Transverse colon (tissue), 4 donors: Measurements from ENCODE around the gene MBP. TPM values are rescaled to one million over a fixed set of nuclear protein-coding genes. Genes with fewer than 3 reads are reported as not detected.

Experiments used
- DNase-seq: peaks from one replicate; pipeline ENCODE4 v3.0.0-alpha.2; 2019
- H3K27ac ChIP-seq, 4 donors: fragments of 200-600 bp; sonication (generic); 2 replicates each; pipeline ENCODE4 v1.5.1; 2016 to 2018; ENCODE audit warnings: inconsistent platforms in 4 of 4
- H3K27me3 ChIP-seq: fragments of 200-600 bp; sonication (generic); 2 replicates; pipeline ENCODE4 v1.5.1; 2017; ENCODE audit warnings: inconsistent platforms
- H3K36me3 ChIP-seq, 4 donors: fragments of 200-600 bp; sonication (generic); 2 replicates each; pipeline ENCODE4 v1.5.1; 2017 to 2019; ENCODE audit warnings: inconsistent platforms in 4 of 4
- H3K4me1 ChIP-seq, 4 donors: fragments of 200-600 bp; sonication (generic); 2 replicates each; pipeline ENCODE4 v1.5.1; 2017 to 2020; ENCODE audit warnings: inconsistent platforms in 4 of 4
- H3K4me3 ChIP-seq, 4 donors: fragments of 200-600 bp; sonication (generic); 1 replicate in 1 of 4; 2 replicates in 3 of 4; pipeline versions ENCODE4 v1.5.1 to v1.6.1; 2017 to 2019; ENCODE audit warnings: inconsistent platforms in 4 of 4
- H3K9me3 ChIP-seq, 2 donors: fragments of 200-600 bp; sonication (generic); 2 replicates each; pipeline ENCODE4 v1.5.1; 2017 to 2019; ENCODE audit warnings: inconsistent platforms in 2 of 2
- CTCF ChIP-seq, 5 experiments: fragments of 200-600 bp in 3 of 5; fragments of 450-650 bp in 2 of 5; sonication (generic) in 3 of 5; IDR thresholded peaks; 1 replicate in 2 of 5; 2 replicates in 3 of 5; pipeline ENCODE4 v1.5.1; 2016 to 2017; ENCODE audit warnings: antibody characterized with exemption in 5 of 5, inconsistent platforms in 3 of 5, mild to moderate bottlenecking in 2 of 5, moderate library complexity in 1 of 5
- EP300 ChIP-seq: sonication (generic); formaldehyde crosslinking; IDR thresholded peaks from one replicate; pipeline ENCODE4 v1.6.1; 2017; ENCODE audit warnings: antibody characterized with exemption, low read depth
- POLR2A ChIP-seq: fragments of 450-650 bp; IDR thresholded peaks from one replicate; pipeline ENCODE4 v1.6.1; 2016; ENCODE audit warnings: antibody characterized with exemption, mild to moderate bottlenecking, moderate library complexity
- POLR2AphosphoS5 ChIP-seq, 3 donors: sonication (generic); formaldehyde crosslinking; IDR thresholded peaks; one replicate each; pipeline ENCODE4 v1.6.1; 2016; ENCODE audit warnings: antibody characterized with exemption in 3 of 3
- whole genome bisulfite sequencing, 2 donors: methylation state at CpG; one replicate each; pipeline ENCODE4 v1.1.5; 2018; ENCODE audit warnings: low coverage in 1 of 2; 5-methylcytosine and 5-hydroxymethylcytosine counted together
- in situ Hi-C, 4 donors: fragments of 200-750 bp; cut with MboI; loops; one replicate each; pipeline versions ENCODE4 v1.15.0 to v1.15.1; 2017; ENCODE audit warnings: low sequenced_read_pairs in 3 of 4, low pct_ligation_motif_present in 1 of 4, low pct_unique_long_range_greater_than_20kb in 1 of 4
- intact Hi-C: fragments of 100-400 bp; cut with DNase I; formaldehyde crosslinking; loops from one replicate; pipeline ENCODE4 v1.15.1; 2023; ENCODE audit warnings: low total_unique reads
- total RNA-seq, 4 donors: library from RNA; depleted of rRNA; stranded (reverse); fragments of >200 nt; gene quantifications; one replicate each; pipeline ENCODE4 v1.1.0, GENCODE V29; 2016

Gene MBP
- total RNA-seq, 4 donors from 2014 or later = 12.7 to 53.4 (median 41.0) TPM

DNA sequence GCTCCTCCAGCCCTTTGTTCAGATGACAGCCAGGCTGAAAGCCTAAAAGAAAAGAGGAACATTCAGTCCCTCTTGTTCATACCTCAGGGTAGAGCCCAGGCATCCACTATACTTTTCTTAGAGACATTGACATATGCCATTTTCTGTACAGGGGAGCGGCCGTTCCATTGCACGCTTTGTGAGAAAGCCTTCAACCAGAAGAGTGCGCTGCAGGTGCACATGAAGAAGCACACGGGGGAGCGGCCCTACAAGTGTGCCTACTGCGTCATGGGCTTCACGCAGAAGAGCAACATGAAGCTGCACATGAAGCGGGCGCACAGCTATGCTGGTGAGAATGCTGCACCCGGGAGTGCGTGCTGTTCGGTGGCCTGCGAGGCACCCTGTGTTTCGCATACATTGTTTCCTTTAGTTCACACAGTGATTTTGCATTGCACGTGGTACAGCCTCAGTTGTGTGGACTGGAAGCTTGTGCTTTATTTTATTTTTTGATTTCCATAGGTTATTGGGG is 172.0 kb downstream of the MBP start:
- H3K4me3 ChIP-seq = no peak overlapping the region
- intact Hi-C loops = no loop called here
- 96 to 100% methylated on average over 1 to 16 of the region's 16 CpGs for WGBS, 2 donors
- H3K36me3 ChIP-seq = peaks cover 0 to 18% (median 4%) of the 10 kb centered on the region in 4 donors
- H3K27ac ChIP-seq = no peak overlapping the region
- H3K9me3 ChIP-seq = no peaks in the 10 kb centered on the region
- DNase-seq = no peak
- H3K27me3 ChIP-seq = no peaks in the 10 kb centered on the region
- in situ Hi-C loops = no loop called here
- no peak for TF ChIP-seq EP300
- TF ChIP-seq CTCF (IDR thresholded peaks at IDR 0.05) = no peak
- no peak for TF ChIP-seq POLR2A
- peaks cover 0 to 3% (median 1%) of the 10 kb centered on the region in 4 donors for H3K4me1 ChIP-seq

DNA sequence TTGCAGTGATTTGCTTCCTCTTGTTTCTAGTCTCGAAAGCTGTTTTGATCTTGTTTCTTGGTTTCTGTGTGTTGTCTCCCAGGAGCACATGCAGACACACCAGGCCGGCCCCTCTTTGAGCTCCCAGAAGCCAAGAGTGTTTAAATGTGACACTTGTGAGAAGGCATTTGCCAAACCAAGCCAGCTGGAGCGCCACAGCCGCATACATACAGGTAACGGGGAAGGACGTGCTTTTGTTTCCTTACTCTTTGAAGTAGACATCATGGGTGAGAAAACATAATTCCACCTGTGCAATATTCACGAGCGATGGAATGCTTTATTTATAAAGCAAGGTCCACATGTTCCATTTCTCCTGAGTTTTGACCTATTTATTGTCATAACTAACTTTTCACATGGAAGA is 173.0 kb downstream of the MBP start:
- no peaks in the 10 kb centered on the region for H3K9me3 ChIP-seq
- in situ Hi-C loops = no loop called here
- intact Hi-C loops = no loop called here
- no peak for DNase-seq
- H3K27me3 ChIP-seq = no peaks in the 10 kb centered on the region
- H3K4me3 ChIP-seq = no peak overlapping the region
- 90 to 95% methylated on average over 3 to 8 of the region's 8 CpGs for WGBS, 2 donors
- H3K27ac ChIP-seq = no peak overlapping the region
- no peaks in the 10 kb centered on the region for H3K4me1 ChIP-seq
- H3K36me3 ChIP-seq = peaks cover 0 to 18% (median 4%) of the 10 kb centered on the region in 4 donors
- no peak for TF ChIP-seq POLR2A
- no peak for TF ChIP-seq POLR2AphosphoS5 (IDR thresholded peaks at IDR 0.05)
- no peak for TF ChIP-seq EP300
- TF ChIP-seq CTCF (IDR thresholded peaks at IDR 0.05) = no peak

DNA sequence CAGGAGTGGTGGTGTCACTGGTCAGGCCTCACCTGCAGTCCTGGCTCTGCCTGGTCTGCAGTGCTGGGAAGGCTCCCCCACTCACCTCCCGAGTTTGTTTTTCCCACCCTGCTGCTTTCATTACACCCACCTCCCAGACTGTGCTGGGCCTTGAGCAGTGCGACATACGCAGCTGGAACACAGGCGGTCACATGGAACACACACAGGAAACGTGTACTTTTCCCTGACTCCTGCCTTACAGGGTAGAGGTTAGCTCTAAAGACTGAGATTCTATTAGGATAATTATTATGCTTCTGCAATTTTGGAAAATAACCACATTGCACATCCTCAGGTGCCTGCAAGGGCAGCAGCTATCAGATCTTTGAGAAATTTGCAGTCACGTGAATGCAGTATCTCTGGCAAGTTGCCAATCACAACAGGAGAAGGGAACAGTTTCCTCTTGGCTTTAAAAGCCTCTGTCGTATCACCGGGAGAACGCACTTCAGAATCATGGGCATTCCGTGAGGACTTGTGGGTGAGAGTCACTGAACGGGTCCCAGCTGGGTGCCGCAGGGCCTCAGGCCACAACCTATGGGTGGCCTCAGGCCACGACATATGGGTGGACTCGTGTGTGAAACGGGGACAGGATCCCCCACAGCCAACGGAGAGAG is 173.8 kb downstream of the MBP start:
- TF ChIP-seq POLR2AphosphoS5 (IDR thresholded peaks at IDR 0.05) (no peak), EP300 (no peak), CTCF (IDR thresholded peaks at IDR 0.05) (no peak), POLR2A (no peak)
- no peaks in the 10 kb centered on the region for H3K27me3 ChIP-seq
- H3K4me3 ChIP-seq = no peak overlapping the region
- intact Hi-C loops = no loop called here
- 50 to 76% methylated on average over 1 to 16 of the region's 16 CpGs for WGBS, 2 donors
- in situ Hi-C loops = no loop called here
- peaks cover 0 to 18% (median 4%) of the 10 kb centered on the region in 4 donors for H3K36me3 ChIP-seq
- H3K9me3 ChIP-seq = no peaks in the 10 kb centered on the region
- H3K27ac ChIP-seq = no peak overlapping the region
- DNase-seq = no peak
- H3K4me1 ChIP-seq = peaks cover 0 to 2% (median 1%) of the 10 kb centered on the region in 4 donors

GRCh38 chr18:76957384-76958355 is 174.9 kb downstream of the MBP start:
- WGBS, 2 donors = 86 to 91% methylated on average over 2 to 17 of the region's 18 CpGs
- no peak for DNase-seq
- Histone ChIP-seq H3K9me3 (no peaks in the 10 kb centered on the region), H3K4me3 (no peak overlapping the region), H3K4me1 (peaks cover 0 to 12% (median 10%) of the 10 kb centered on the region in 4 donors), H3K27me3 (no peaks in the 10 kb centered on the region), H3K36me3 (peaks cover 0 to 17% (median 4%) of the 10 kb centered on the region in 4 donors), H3K27ac (no peak overlapping the region)
- in situ Hi-C loops (no loop called here), intact Hi-C loops (no loop called here)
- TF ChIP-seq CTCF (IDR thresholded peaks at IDR 0.05) (no peak), POLR2A (no peak)
